Body of pancreas (tissue), 4 donors: Measurements from ENCODE around the gene LGALS13. TPM values are rescaled to one million over a fixed set of nuclear protein-coding genes. Genes with fewer than 3 reads are reported as not detected.

Experiments
- ATAC-seq: fragments of 150-250 bp; one replicate; pipeline ENCODE4 v1.9.1; 2016
- DNase-seq, 4 donors: peaks; one replicate each; pipeline ENCODE4 v3.0.0-alpha.2; 2019
- H3K27ac ChIP-seq, 4 donors: fragments of 200-600 bp; sonication (generic); 1 replicate in 3 of 4; 2 replicates in 1 of 4; pipeline versions ENCODE4 v1.5.1 to v1.6.1; 2016 to 2019; ENCODE audit warnings: mild to moderate bottlenecking in 1 of 4, mixed read lengths in 1 of 4, moderate library complexity in 1 of 4
- H3K27me3 ChIP-seq, 2 donors: fragments of 200-600 bp; sonication (generic); one replicate each; pipeline ENCODE4 v1.6.0; 2016; ENCODE audit warnings: mild to moderate bottlenecking in 1 of 2
- H3K36me3 ChIP-seq, 2 donors: fragments of 200-600 bp; sonication (generic); replicated peaks in 1 of 2; 2 replicates each; pipeline ENCODE4 v1.5.1; 2016; ENCODE audit warnings: low read depth in 2 of 2; ENCODE audit not compliant: insufficient read depth in 1 of 2
- H3K4me1 ChIP-seq: fragments of 200-600 bp; sonication (generic); one replicate; pipeline ENCODE4 v1.6.0; 2016
- H3K4me3 ChIP-seq, 2 donors: fragments of 200-600 bp; sonication (generic); 1 replicate in 1 of 2; 2 replicates in 1 of 2; pipeline ENCODE4 v1.5.1; 2016 to 2019
- H3K9me3 ChIP-seq, 3 donors: fragments of 200-600 bp; sonication (generic); 1 replicate in 2 of 3; 2 replicates in 1 of 3; pipeline ENCODE4 v1.5.1; 2016
- CTCF ChIP-seq, 7 experiments: fragments of 450-650 bp in 4 of 7; fragments of 200-600 bp in 3 of 7; sonication (generic) in 3 of 7; IDR thresholded peaks; one replicate each; pipeline ENCODE4 v1.5.1; 2016 to 2019; ENCODE audit warnings: antibody characterized with exemption in 7 of 7
- POLR2A ChIP-seq, 3 donors: fragments of 450-650 bp; IDR thresholded peaks; one replicate each; pipeline ENCODE4 v1.6.1; 2016; ENCODE audit warnings: antibody characterized with exemption in 3 of 3, mild to moderate bottlenecking in 2 of 3
- WGBS, 2 donors: methylation state at CpG; one replicate each; pipeline ENCODE4 v1.1.5; 2017; 5-methylcytosine and 5-hydroxymethylcytosine counted together
- intact Hi-C: fragments of 100-400 bp; cut with DNase I; formaldehyde crosslinking; loops from one replicate; pipeline ENCODE4 v1.15.1; 2023
- total RNA-seq, 2 donors: library from RNA; depleted of rRNA; stranded (reverse); fragments of >200 nt; gene quantifications; one replicate each; pipeline ENCODE4 v1.1.0, GENCODE V29; 2016

The LGALS13 gene
- total RNA-seq: not detected

- no peaks in the 10 kb centered on the region for H3K27me3 ChIP-seq
- H3K4me1 ChIP-seq: no peaks in the 10 kb centered on the region
- DNase-seq (no peak), ATAC-seq (no peak)
- intact Hi-C loops: no loop called here
- no peak within 1 kb of the TSS for H3K4me3 ChIP-seq
- H3K9me3 ChIP-seq: peaks cover 0 to 4% (median 0%) of the 10 kb centered on the region in 3 donors
- TF ChIP-seq CTCF (IDR thresholded peaks at IDR 0.05) (no peak), POLR2A (IDR thresholded peaks at IDR 0.05) (no peak)
- no peaks in the 10 kb centered on the region for H3K36me3 ChIP-seq
- WGBS, 2 donors: 21% methylated on average over 5 of the region's 5 CpGs
- no peak within 1 kb of the TSS for H3K27ac ChIP-seq
Observed at GRCh38 chr19:39602224-39602623, at the start of gene LGALS13. Gene LGALS13, plus strand, starts transcription at chr19:39602524. Its CDS starts 45 bp downstream, at chr19:39602569.

GRCh38 chr19:39553082-39553652 lies 49.2 kb upstream of the LGALS13 start:
- no peak for ATAC-seq
- DNase-seq: no peak
- H3K9me3 ChIP-seq: no peaks in the 10 kb centered on the region
- 35 to 54% methylated on average over 6 to 7 of the region's 7 CpGs for WGBS, 2 donors
- intact Hi-C loops: loop anchor here (5.0 kb wide), 1 partner anchor 119 kb away; no protein-coding TSS in a partner anchor
- no peak overlapping the region for H3K4me3 ChIP-seq
- no peaks in the 10 kb centered on the region for H3K4me1 ChIP-seq
- no peaks in the 10 kb centered on the region for H3K27me3 ChIP-seq
- H3K36me3 ChIP-seq: no peaks in the 10 kb centered on the region
- TF ChIP-seq POLR2A (IDR thresholded peaks at IDR 0.05) (no peak), CTCF (IDR thresholded peaks at IDR 0.05) (no peak)
- H3K27ac ChIP-seq: no peak overlapping the region

- no peak for ATAC-seq
- H3K4me1 ChIP-seq: no peaks in the 10 kb centered on the region
- H3K27me3 ChIP-seq: no peaks in the 10 kb centered on the region
- no peak for DNase-seq
- H3K9me3 ChIP-seq: no peaks in the 10 kb centered on the region
- no peak overlapping the region for H3K4me3 ChIP-seq
- TF ChIP-seq POLR2A (IDR thresholded peaks at IDR 0.05): no peak
- no peak for TF ChIP-seq CTCF (IDR thresholded peaks at IDR 0.05)
- intact Hi-C loops: loop anchor here (5.0 kb wide), 1 partner anchor 117 kb away; no protein-coding TSS in a partner anchor
- WGBS, 2 donors: 50 to 55% methylated on average over 4 of the region's 4 CpGs
- no peak overlapping the region for H3K27ac ChIP-seq
- no peaks in the 10 kb centered on the region for H3K36me3 ChIP-seq
Observed at GRCh38 chr19:39554701-39555311, 47.5 kb upstream of the LGALS13 start.

GRCh38 chr19:39555883-39556282 lies 46.4 kb upstream of the LGALS13 start:
- Histone ChIP-seq H3K4me3 (no peak overlapping the region), H3K27me3 (no peaks in the 10 kb centered on the region), H3K4me1 (no peaks in the 10 kb centered on the region), H3K36me3 (no peaks in the 10 kb centered on the region), H3K27ac (no peak overlapping the region), H3K9me3 (no peaks in the 10 kb centered on the region)
- intact Hi-C loops: no loop called here
- WGBS, 2 donors: 40 to 42% methylated on average over 1 of the region's 1 CpG
- TF ChIP-seq POLR2A (IDR thresholded peaks at IDR 0.05) (no peak), CTCF (IDR thresholded peaks at IDR 0.05) (no peak)
- DNase-seq: no peak
- no peak for ATAC-seq
